ENCODE data around the gene C3orf49.

Gene C3orf49

GRCh38 chr3:63853106-63853505 is 34.0 kb downstream of the C3orf49 start:
- no peak for DNase-seq

DNA sequence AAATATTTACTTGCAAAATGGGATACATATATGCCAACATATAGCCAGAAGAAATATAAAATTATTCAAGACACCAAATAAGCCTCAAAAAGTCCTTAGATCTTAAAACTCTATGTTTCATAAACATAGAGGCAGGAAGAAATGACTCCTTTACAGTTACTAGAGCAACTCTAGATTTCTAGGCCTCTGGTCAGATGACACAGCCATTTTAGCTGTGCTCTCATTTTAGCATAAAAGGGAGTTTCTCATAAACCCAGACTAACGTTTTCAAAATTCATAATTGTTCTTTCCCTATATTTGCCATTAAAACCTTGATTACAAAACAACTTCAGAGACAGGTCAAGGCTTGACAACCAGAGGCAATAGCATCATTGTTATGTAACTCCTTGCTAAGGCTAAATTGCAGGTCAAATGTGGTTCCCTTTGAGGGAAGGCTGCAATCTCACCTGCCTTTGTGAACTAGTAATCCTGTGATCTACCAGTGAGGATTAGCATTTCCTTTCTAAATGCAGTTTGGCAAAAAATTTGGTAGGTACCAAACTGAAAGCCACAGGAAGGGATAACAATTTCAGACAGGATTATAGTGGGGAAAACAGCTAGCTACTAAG is 36.3 kb downstream of the C3orf49 start:
- no peak for DNase-seq

DNA sequence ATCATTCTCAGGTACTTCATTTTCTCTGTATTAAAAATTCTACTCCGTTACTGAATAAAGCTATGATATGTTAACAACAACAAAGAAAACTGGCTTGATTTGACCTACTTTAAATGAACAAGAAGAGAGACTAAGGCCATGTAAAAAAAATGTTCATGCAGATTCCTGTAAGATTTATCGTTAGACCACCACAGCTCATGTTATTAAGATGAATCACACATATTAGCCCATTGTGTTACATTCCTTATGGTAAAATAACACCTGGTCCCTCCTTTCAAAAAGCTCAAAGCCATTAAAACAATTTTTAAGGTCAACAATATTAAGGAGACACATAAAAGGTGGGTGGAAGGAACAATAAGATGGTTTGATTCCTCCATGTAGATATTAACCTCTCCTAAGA is 38.2 kb downstream of the C3orf49 start:
- DNase-seq = no peak

GRCh38 chr3:63860776-63861175 is 41.7 kb downstream of the C3orf49 start:
- DNase-seq = no peak

GRCh38 chr3:63861306-63861705 is 42.2 kb downstream of the C3orf49 start:
- DNase-seq = no peak

- no peak for DNase-seq
Observed at GRCh38 chr3:63862804-63863149, 43.7 kb downstream of the C3orf49 start.

DNA sequence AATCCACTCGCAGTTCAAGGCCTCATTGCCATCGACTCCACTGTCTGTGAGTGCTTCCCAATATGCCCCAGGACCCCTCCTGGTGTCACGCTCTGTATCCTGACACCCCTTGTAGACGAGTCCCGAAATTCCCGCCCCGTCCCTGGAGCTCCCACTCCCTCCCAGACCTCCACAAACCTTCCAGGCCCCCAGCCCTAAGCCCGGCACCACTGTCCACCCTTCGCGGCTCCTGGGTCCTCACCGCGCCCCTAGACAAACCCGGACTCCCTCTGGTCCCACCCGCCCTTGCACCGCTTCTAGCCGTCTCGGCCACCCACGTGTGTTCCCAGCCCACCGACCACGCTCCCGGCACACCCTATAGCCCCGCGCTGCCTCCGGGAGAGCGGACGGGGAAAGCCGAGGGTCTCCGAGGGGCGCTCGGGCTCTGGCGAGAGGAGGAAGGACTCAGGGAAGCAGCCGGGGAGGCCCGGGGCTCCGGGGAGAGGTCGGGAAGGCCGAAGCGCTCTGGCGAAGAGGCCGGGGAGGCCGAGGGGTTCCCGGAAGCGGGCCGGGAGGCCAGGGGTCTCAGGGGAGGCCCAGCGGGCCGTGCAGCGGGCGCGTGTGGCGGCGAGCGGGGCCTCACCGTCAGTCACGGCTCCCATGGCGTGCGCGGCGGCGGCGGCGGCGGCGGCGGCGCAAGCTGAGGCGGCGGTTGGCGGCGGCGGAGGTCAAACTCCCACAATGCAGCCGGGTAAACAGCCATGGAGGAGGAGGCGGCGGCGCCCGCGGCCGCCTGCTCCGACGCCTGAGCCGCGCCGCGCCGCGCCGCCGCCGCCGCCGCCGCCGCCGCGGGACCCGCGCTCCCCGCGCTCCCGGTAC is 44.3 kb downstream of the C3orf49 start, which contains the start of the genes ATXN7 and THOC7:
TSS of gene ATXN7 (plus strand) at position 718 of the 858 bp plus-strand sequence. CDS start 48,732 bp downstream, outside the sequence.
TSS of gene THOC7 (minus strand) at position 656 of the 858 bp plus-strand sequence. CDS start at position 641, 15 bp downstream.
- DNase-seq = no peak

DNA sequence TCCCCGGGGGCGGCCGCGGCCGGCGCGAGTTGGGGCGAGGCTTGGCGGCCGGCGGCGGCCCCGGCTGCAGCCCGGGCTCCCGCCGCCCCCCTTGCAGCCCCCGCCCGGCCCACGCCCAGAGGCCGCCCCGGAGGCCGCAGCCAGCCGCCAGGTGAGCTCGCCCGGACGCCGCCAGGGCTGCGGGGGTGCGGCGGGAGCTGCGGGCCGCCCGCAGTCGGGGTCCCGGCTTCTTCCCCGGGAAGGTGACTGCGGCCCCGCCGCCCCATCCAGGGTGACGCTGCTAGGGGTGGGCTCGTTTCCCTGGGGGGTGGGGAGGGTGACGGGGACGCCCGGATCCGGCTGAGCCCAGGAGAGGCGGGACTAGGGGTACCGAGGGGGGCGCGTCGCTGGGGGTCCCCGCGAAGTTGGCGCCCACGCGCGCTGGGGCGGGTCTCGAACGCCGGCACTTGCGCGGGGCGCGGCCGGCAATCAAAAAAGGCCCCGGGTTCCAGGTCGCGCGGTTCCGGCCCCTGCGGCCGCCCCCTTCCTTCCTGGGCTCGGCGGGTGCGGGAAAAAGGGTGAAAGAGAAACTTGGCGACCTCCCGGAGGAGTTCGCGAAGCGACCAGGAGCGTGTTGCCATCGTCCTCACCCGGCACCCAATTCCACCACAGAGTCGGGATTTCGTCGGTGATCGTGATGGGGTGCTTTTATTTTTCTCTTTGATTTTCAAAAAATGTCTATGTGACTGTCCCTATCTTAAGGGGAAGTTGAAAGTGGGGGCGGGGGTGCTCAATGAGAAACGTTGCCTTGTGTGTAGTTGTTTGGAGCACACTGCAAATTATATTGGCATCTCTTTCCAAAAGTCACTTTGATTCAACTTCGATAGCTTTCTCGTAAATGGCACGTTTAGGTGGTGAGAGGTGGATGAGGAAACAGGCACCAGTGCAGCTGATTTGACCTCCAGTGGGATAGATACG is 45.2 kb downstream of the C3orf49 start:
- DNase-seq = no peak

DNA sequence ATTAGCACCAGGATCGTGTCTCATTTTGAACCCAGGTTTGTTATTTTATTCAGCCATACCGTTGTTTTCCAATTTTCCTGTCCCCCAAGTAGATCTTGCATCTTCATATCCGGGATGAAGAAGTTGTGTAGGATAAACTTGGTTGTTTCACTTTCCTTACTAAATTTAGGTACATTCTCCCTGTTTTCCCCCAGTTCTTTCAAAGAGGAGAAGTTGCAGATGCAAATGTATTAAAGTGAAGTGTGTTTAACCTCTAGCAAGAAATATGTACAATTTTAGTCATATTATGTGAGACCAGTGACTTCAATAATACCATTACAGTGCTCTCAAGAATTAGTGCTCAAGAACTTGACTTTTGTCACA is 45.8 kb downstream of the C3orf49 start:
- DNase-seq = no peak

- DNase-seq = no peak
Observed at GRCh38 chr3:63867225-63867624, 48.1 kb downstream of the C3orf49 start.

- DNase-seq = no peak
Observed at GRCh38 chr3:63869940-63870614, 51.0 kb downstream of the C3orf49 start.

DNA sequence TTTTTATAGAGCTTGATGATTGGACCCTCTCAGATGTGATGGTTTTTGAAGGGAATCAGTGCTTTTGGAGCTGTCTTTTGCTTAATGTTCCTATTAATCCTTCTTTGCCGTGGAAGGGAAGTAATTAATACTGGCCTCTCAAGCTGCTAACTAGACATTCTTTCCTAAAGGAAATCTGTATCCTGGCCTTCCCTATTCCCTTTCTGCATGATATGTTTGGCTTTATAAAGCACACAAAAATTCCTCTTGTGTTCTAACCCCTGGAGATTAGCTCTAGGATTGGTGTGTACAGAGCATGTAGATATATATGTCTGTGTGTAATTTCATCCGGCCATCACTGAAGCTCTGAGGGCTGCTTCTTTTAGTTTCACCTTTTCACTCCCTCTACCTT is 51.5 kb downstream of the C3orf49 start:
- DNase-seq = no peak

DNA sequence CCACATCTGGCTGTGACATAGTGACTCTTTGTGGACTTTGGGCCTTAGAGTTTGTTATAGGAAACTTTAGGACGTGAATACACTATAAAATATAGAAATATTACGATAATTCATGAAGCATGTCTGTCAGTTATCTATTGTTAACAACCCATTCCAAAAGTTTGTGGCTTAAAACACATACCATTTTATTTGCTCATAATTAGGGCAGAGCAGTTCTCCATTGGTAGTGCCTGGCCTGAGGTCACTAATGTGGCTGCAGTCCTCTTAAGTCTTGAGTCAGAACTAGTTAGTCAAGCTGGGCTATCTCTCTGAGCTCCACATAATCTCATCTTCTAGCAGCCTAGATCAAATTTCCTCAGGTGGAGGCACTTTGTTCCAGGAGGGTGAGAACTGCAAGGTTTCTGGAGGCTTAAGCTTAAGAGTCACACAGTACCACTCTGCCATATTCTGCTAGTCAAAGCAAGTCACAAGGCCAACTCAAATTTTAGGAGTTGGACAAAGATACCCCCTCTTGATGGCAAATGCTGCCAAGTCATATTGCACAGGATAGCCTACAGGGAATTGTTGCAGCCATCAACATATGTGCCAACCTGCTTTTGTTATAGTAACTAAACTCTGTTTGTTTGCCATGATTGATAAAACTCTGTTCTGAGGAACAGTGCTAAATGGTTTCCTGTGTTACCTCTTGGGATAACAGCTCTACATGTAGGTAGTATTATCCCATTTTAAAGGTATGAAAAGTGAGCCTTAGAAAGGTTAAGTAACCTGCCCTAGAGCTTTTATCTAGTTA is 53.2 kb downstream of the C3orf49 start:
- DNase-seq = no peak

DNA sequence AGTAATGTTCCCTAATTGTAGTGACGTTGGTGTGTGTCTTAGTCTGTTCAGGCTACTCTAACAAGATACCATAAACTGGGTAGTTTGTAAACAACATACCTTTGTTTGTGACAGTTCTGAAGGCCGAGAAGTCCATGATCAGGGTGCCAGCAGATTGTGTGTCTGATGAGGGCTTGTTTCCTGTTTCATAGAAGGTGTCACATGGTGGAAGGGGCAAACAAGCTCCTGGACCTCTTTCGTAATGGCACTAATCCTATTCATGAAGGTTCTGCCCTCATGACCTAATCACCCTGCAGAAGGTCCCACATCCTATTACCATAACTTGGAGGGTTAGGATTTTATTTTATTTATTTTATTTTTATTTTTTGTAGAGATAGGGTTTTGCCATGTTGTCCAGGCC is 55.7 kb downstream of the C3orf49 start:
- no peak for DNase-seq

- no peak for DNase-seq
Observed at GRCh38 chr3:63875510-63875909, 56.4 kb downstream of the C3orf49 start.

- no peak for DNase-seq
Observed at GRCh38 chr3:63876260-63876659, 57.2 kb downstream of the C3orf49 start.

GRCh38 chr3:63877737-63878393 is 58.8 kb downstream of the C3orf49 start:
- DNase-seq = no peak

DNA sequence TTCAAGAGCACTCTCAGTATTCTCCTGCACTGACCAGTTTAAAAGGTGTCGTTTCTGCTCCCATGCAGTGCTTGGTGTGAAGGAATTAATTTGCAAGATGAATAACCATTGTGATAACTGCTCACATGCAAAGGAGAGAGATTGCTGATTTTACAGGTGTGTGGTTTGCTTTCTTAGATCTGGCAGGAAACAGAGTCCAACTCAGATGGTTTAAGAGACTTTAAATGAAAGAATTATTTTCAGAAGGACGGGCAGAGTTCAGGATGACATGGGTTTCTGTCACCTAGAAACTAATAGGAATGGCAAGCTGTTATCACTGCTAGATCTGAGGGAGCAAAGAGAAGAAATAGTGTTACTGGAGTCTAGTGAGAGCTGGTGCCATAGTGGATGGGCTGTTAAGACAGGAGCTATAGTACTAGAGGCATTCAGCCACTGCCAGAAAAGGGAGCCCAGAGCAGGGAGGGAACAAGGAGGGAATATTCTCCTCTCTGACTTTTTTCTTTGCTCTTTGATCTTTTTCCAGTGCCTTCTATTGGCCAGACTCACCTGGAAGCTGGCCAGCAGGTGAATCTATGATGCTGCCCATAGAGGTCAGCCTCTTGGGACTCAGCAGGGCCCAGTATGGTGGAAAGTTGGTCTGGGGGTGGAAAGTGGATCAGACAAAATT is 59.4 kb downstream of the C3orf49 start:
- no peak for DNase-seq

DNA sequence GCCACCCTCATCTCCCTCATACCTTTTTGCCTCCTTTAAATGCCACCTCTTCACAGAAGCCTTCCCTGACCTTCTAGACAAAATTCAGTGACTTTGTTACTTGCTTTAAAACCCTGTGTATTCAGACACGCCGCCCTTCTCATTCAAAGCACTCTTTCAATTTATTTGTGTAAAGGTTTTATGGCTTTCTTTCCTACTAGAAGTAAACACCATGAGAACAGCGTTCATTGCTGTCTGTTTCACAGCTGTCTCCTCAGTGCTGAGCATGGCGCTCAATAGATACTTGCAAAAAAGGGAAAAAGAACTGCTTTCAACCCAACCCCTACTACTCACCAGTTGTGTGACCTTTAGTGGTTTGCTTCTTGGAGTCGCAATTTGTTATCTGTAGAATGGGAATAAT is 61.6 kb downstream of the C3orf49 start:
- DNase-seq = no peak

- no peak for DNase-seq
Observed at GRCh38 chr3:63886858-63887257, 67.8 kb downstream of the C3orf49 start.

DNA sequence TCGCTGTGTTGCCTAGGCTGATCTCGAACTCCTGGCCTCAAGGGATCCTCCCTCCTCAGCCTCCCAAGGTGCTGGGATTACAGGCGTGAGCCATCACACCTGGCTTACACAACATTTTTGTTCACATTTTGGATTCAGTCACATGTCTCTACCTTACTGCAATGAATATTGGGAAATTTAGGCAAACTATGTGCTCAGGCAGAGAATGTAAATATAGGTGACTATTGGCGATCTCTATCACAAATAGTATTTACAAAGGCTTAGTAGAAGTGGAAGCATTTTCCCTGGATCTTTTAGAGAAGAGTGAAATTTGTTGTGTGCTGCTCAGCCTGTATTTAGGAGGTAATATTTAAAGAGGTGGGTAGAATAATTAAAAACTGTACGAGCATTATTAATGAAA is 72.4 kb downstream of the C3orf49 start:
- DNase-seq = no peak

Data from NCI-H2081 treated with DMSO at 0.1 percent for 48 hours (cell line).